ENCODE results near the gene WDFY4.
A peak's percentile ranks its signal among the peaks of the same experiment; 100 is the strongest.

WDFY4 gene

DNA sequence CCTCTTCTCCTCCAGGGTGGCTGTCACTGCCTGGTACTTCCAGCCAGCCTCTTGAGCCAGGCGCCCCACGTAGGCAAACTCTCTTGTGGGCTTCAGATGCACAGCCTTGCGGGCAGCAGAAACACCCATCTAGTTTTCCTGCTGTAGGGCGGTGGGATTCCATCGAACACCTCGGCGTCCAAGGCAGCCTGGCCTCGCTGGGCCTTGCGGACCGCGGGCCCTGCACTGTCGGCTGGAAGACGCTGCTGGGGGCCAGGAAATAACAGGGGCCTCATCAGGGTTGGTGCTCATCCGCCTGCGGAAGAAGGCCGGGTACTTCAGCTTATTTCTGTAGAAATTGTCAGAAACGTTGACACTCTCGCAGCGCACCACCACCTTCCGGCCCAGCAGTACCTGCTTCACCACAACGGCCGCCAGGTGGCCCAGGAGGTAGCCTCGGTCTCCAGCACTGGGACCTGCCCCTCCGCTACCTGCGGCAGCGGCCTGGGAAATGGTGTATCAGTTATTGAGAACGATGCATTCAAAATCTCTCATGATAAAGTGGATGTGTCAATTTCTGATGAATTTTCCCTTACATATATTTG lies 61.1 kb downstream of the WDFY4 start:
- FAIRE-seq (no peak), DNase-seq (ENCODE audit: low spot score) (no peak)

DNA sequence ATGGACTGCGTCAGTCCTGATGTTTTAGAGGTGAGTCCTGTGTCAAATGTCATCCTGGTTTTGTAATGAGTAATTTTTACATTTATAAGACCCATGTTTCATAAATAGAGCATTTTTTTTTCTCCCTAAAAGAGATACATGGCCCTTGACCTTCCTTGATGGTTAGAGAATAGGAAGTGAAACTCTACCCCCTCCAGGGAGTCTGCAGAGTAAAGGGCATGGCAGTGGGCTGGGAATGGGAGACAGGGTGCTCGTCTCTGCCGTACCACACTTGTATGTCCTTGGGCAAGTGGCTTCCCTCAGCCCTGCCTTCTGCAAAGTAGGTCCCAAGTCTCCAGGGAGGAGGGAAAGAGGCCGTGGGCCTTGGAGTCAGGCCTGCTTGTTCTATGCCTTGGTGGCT lies 63.9 kb downstream of the WDFY4 start:
- FAIRE-seq: no peak

DNA sequence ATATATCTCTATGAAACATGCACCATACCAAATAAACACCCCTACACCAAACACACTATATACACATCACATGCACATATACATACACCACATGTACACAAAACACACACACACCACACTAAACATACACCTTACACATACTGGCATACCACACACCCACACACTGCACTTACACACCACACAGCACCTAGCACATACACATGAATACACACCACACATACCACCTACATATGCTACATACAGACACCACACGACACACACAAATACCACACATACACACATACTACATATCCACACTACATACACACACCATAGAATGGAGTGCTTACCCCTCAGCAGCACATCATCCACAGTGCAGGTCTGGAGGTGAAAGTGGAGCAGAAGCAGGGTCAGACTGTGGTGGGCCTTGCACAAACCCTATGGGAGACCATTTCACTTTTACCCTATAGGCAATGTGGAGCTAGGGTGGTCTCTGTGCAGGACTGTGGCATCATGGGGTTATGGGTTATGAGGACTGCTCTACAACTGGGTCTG lies 64.6 kb downstream of the WDFY4 start:
- FAIRE-seq: no peak
- no peak for DNase-seq (ENCODE audit: low spot score)

More for the DNA sequence above, 63.9 kb downstream of the WDFY4 start:
- DNase-seq (ENCODE audit: low spot score): no peak

DNA sequence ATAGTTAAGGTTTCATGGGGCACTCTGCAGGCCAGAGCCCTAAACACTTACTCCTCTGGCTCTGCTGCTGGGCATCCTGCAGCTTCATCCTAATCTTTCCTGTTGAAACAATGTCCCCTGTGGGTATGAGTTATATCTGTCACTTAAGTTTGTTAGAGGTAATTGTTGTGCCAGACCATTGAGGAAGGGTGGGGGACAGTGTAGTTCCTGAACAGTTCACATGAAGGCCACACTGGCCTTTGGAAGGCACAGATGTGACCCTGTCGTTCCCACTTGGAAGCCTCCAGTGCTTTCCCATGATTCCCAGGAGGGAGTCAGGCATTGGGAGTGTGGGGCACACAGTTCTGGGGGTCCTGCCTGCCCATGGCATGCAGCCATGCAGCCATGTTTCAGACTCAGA lies 65.3 kb downstream of the WDFY4 start:
- FAIRE-seq (no peak), DNase-seq (ENCODE audit: low spot score) (no peak)

DNA sequence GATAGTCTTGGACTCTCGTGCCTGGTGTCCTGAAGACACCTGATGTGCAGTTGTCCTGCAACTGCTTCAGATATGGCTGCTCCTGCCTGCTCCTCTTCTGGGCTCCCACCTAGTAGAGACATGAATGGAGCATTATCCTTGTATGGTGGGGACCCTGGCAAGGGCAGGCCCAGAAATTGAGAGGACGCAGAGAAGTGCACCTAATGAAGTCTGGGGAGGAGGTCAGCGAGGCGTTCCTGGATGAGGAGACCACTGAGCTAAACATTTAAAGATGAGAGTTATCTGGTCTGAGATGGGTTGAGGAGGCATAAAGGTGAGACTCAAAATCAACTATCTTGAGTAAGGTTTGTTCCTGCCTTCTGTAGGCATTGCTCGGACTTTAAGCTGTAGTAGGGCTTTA lies 66.3 kb downstream of the WDFY4 start:
- FAIRE-seq (no peak), DNase-seq (ENCODE audit: low spot score) (no peak)

DNA sequence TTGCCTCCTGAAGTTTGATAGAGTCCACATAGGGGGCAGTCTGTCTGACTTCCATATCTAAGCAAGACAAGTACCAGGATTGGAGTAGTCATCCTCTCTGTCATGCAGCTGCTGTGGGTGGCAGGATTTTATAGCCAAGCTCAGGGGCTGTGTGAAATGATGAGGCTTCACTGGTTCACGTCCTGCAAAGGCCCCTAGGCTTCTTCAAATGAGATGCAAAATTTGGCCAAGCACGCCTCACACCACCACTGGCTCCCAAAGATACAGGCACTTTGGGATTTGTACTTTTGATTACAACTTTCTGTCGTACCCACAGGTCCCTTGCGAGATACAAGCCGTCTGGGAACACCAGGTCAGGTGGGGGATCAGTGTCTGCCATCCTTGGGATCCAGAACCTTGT lies 67.1 kb downstream of the WDFY4 start:
- FAIRE-seq (no peak), DNase-seq (ENCODE audit: low spot score) (no peak)

DNA sequence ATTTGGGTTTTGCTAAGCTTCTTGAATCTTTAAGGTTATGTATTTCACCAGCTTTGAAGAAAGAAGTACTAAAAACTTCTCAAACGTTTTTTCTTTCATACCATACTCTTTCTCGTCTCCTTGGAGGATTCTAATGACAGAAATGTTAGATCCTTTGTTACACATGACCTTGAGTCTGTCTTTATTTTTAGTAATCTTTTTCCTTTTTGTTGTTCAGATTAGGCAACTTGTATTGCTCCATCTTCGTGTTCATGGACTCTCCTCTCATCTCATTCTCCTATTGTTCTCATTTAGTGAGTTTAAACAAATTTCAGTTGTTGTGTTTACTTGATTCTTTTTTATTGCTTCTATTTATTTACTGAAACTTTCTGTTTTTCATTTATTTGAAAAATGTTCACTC lies 73.7 kb downstream of the WDFY4 start:
- DNase-seq (ENCODE audit: low spot score) (no peak), FAIRE-seq (no peak)

DNA sequence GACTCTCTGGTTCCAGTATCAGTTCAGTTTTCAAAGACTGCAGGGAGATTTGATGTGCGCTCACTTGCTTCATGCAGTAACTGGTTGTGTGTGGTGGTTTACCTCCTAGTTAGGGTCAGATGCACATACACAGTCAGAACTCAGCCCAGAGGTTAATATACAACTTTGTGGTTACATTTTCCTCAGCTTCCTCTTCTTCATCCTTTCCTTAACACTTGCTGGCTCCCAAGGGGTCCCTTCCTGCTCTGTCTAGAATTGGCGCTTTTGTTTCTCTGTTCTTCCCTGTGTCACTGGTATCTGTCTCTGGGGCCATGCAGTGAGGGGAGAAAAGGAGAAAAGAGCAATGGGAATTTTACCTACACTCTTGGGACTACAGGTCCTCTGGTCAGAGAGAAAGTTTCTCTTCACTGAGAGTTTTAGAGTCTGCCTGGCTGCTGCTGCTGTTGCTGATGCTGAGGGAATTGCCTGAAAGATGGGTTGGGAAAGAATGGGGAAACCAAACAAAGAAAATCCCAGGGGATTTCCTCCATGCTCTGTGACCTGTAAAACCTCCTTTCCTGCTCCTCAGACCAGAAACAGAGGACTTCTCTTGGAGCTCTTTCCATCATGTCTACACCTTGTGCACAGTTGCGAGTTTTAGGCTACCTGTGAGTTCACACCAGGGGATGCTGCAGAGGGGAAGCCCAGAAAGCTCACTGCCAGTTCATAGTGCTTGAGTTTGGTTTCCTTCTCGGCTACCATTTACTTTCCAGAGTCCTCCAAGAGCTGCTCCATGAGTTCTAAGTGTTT lies 74.6 kb downstream of the WDFY4 start:
- FAIRE-seq: peak; percentile 70
- DNase-seq (ENCODE audit: low spot score): peak; percentile 22

DNA sequence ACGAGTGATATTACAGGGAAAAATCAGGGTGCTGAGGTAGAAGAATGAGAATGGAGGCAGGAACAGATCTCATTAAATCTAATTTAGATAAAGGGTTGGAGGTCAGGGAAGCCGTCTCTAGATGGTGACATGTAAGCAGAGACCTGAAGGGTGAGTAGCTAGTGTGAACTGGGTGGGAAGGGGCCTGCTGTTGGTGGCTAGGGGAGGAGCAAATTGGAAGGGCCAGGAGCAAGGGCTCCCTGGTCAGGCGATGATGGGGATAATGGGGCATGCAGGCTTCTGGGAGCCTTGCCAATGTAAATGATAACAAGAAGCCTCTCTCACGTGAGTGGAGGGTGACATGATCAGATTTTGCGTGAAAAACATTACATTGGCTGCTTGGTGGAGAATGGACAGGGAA lies 76.3 kb downstream of the WDFY4 start:
- FAIRE-seq: no peak
- no peak for DNase-seq (ENCODE audit: low spot score)

DNA sequence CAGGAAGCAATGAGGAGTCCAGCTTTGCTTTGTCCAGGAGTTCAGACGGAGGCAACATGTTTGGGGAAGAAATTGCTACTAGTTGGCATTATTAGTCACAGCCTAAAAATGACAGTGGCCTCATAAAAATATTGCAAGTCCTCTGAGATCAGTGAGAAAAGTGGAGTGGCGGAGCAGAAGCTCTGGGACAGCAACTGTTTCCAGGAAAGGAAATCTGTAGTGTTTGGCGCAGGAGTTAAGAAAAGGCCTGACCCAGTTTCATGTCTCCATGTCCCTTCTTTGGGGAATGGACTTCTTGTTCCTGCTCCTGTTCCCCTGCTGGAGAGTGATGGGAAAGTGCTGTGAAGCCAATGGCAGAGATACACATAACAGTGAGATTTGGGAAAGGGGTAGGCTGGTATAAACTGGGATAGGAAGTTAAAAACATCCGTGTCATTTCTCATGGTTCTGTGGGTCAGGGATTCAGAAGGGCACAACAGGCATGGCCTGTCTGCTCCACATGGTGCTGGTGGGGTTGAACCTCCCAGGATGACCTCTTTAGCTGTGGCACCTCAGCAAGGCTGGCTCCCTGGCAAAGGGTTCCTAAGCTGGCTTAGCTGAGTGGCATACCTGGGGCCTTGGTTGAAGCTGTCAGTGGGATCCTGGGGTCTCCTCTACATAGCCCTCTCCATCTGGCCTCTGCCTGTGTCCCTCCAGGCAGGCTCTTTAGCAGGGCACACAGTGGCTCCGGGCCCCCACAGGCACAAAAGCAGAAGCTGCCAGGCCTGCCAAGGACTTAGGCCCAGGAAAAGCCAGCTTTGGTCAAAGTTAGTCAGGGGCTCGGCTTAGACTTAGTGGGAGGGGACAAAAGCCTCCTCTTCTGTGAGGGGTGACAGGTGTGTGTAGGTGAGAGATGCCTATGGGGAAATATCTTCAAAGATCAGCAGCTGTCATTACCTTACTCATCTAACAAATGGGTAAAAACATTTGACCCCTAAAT lies 77.7 kb downstream of the WDFY4 start:
- FAIRE-seq (no peak), DNase-seq (ENCODE audit: low spot score) (no peak)

DNA sequence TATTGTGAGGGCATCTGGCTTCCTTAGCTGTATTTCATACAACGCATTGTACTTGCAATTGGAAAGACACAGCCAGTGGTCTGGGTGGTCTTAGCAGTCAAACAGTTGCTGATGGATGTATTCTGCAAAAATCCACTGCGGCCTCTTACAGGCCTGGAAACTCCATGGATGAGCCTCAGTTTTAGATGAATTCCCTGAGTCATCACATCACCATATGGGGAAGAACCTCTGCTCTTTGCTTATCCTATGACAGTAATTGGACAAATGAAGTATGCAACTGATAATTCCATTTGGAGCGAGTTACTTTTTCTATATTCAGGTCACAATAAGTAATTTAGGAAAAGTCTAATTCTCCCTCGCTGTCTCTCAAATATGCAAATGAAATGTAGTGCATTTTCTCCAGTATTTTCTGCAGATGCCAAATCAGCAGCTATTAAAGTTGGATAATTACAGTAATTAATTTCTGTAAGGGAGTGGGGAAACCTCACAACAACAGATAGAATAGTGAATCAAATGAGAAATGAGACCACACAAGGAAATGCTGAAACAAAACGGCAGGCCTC lies 78.8 kb downstream of the WDFY4 start:
- DNase-seq (ENCODE audit: low spot score) (no peak), FAIRE-seq (no peak)

DNA sequence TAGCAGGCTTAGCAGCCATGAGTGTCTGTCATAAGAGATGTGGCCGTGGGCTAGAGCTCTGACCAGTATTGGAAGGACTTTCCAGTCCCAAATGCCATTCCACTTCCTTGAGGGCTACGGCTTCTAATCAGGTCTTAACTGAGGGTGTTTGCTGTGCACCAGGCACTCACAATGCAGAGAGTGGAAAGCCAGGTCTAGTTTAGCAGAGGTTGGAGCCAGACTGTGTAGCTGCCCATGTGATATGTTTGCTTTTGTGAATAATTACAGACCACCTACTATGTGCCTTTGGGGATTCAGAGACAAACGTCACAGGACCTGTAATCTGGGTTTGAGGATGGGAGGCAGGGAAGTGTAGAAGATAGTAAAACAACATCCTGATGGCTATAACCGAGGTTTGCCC lies 79.8 kb downstream of the WDFY4 start:
- no peak for FAIRE-seq
- DNase-seq (ENCODE audit: low spot score): no peak

DNA sequence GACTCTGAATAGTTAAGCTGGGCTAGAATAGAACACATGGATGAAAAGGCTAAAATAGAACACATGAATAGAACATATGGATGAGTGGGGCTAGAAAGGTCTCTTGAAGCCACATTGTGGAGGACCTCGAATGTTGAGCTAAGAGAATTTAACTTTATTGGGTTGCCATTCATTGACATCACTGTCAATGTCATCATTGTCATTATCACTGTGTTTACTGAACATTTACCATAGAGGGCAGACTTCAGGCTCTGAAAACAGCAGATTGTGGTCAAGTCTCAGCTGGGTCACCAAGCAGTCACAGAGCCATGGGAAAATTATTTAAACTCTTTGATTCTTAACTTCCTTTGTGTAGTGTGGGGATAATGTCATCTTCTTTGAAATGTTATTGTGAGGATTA lies 80.4 kb downstream of the WDFY4 start:
- FAIRE-seq (no peak), DNase-seq (ENCODE audit: low spot score) (no peak)

DNA sequence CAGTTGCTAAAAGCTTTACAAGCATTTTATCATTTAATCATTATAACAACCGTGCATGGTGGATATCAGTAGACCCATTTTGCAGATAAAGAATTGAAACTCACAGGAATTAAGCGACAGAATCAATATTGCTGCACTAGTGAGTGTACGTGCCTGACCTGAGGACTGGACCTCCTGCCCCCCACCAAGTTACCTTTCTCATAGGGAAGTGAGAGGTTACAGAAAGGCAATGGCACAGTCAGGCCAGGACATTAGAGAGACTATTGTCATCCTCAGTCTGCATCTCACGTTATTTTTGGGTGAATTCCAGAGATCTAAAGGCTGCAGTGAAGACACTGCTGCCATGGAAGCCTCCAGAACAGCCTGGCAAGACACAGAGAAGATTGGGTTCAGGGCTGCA lies 80.9 kb downstream of the WDFY4 start:
- DNase-seq (ENCODE audit: low spot score): no peak
- no peak for FAIRE-seq

DNA sequence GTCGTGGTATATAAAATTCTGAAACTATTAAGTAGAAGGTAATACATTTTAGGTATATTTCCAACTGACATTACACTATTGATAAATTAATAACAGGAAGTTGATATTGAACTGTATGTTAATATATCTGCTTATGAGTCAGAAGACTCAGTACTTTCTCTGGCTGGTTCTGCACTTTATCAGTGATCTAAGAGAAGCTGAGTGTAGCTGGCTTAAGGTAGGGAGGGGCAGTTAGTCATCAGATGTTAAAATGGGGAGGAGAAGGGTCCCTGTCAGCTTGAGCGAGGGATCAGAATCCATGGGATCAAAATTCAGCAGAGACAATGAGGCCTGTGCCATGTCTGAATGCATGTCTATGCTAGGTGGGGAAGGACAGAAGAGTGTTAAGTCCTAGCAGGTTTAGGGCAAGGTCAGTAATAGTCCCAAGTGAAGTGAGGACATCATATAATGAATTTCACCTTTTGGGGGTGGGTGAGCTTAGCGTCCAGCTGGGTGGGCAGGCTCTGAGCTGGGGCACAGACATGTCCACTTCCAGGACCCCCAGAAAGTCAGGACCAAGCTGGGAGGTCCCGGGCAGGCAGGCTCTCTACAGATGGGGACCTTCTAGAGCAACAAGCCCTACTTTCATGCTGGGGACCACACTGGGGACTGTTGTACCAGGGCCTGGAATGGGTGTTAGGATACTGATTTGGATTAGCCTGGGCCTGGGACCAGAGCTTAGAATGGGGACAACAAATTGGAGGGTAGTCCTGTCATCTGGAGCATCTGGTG lies 82.9 kb downstream of the WDFY4 start:
- FAIRE-seq: no peak
- no peak for DNase-seq (ENCODE audit: low spot score)

DNA sequence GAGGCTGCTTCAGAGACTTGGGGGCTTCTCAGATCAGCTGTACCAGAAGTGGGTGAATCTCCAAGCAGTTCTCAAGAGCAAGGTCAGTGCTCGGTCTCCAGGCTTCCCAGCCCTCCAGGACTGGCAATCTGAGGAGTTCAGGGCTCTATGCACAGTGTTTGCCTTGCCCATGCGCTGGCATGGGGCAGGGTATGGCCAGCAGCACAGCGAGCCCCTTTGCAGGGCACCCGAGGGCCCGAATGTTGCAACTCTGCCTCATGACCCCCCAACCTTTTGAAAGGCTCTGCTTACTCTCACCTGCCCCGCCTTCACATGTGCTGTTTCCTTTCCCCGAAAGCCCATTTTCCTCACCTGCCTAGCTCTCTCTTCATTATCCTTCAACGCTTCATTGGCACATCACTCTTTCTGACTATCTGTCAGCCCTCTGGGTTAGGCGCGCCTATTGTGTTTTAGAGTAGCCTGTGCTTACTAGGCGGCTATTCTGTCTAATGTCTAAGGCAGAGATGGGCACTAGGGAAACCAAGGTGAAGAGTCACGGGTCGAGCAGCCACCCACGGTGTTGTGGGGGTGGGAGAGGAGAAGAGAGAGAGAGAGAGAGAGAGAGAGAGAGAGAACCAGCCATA lies 83.6 kb downstream of the WDFY4 start:
- DNase-seq (ENCODE audit: low spot score) (no peak), FAIRE-seq (no peak)

DNA sequence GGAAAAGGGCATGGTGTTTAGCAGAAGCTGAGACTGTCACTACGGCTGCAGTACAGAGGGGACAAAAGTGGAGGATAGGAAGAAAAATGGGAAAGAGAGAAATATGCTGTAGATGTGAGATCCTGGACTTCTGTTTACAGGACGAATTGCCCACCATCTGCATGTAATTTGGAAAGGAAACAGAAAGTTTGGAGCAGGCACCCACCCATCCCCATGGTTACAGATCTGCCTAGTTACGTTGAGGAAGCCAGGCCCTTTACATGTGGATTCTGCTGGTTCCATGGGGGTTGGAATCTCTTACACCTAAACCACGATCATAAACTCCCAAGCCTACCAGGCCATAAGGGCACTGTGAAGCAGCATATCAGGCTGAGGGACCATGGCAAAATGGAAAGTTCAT lies 84.3 kb downstream of the WDFY4 start:
- no peak for FAIRE-seq
- DNase-seq (ENCODE audit: low spot score): no peak

DNA sequence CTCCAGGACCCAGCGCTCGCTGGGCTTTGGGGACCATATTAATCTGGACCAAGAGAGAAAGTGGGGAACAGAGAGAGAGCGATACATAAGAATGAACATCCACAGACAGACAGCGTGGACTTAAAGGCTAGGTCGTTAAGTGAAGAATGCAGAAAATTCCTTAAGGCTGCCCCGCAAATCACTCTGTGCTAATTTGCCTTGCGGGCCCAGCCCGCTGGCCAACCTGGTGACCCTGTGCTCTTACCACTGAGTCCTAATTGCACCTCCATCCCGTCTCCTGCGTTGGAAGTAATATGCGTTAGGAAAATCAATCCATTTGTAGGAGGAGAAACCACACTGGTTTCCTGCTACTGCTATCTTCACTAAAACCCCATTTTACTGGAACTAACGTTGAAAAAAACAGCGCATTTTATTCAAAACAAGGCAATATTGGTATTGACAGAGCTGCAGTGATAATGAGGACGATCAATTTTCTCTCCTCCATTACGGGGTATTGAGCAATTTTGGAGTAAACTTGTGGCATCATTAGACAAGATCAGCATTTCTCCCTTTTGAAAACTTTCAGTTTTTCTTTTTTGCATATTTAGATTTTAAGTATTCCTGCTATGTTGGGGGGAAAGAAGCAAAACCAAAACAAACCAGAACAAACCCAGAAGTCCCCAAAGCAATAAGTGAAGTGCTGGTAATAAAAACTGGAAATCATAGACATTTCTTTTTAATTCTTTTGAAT lies 85.2 kb downstream of the WDFY4 start:
- DNase-seq (ENCODE audit: low spot score) (no peak), FAIRE-seq (no peak)

DNA sequence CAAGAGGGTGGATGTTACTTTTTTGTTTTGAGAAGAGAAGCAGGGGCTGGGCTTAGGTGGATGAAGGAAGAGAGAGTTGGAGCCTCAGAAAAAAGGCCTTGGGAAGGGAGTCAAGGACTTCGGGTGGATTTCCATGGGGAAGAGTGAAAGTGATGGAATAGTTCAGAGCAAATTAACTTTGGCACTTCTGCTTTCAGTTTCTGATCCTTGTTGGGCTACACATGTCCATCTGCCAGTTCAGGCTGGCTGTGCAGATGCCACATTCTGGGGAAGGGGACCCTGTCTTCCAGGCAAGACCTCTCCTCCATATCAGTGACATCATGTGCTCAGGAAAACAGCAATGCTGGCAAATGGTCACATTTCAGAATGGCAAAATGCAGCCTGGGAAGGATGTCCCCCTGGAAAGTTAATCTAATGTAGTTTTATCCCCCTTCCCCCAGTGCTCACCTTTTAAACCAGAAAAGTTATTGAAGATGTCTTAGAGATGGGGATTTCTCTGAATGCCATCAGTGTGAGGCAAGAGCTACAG lies 86.0 kb downstream of the WDFY4 start:
- DNase-seq (ENCODE audit: low spot score) (no peak), FAIRE-seq (no peak)
